Sigmoid colon (tissue), 4 donors: Measurements from ENCODE around the gene CCDC80.

Source experiments
- EP300 ChIP-seq, 4 donors: sonication (generic); formaldehyde crosslinking; IDR thresholded peaks; one replicate each; pipeline ENCODE4 v1.6.1; 2017; ENCODE audit warnings: antibody characterized with exemption in 4 of 4
- POLR2A ChIP-seq, 2 donors: fragments of 450-650 bp; IDR thresholded peaks; one replicate each; pipeline ENCODE4 v1.6.1; 2016; ENCODE audit warnings: antibody characterized with exemption in 2 of 2, mild to moderate bottlenecking in 2 of 2, moderate library complexity in 2 of 2
- POLR2AphosphoS5 ChIP-seq, 4 donors: sonication (generic); formaldehyde crosslinking; IDR thresholded peaks; one replicate each; pipeline ENCODE4 v1.6.1; 2017; ENCODE audit warnings: antibody characterized with exemption in 4 of 4
- TF ChIP-seq, protein P1 (sequence below), 4 experiments: fragments of 450-650 bp in 3 of 4; fragments of 200-600 bp in 1 of 4; IDR thresholded peaks; one replicate each; pipeline ENCODE4 v1.5.1; 2016 to 2019; ENCODE audit warnings: antibody characterized with exemption in 4 of 4, mild to moderate bottlenecking in 3 of 4, moderate library complexity in 2 of 4

DNA sequence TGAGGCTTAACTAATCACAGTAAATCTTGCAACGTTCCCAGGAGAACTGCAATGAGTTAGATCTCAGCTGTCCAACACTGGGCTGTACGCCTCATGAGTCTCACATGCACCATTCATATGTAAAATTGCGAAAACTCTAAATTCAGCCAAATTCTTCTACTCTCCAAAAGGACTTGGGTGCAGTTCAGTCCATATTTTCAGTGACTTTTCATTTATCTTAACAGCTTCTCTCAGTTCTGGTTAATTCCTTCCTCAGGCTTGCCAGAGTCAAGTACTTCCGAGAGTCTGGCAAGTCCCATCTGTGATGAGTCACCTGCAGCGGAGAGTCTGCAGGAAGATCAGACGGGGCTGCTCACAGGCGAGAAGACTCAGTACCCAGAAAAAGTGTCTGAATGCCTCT, 11.5 kb downstream of the CCDC80 start:
- TF ChIP-seq, protein P1, sequence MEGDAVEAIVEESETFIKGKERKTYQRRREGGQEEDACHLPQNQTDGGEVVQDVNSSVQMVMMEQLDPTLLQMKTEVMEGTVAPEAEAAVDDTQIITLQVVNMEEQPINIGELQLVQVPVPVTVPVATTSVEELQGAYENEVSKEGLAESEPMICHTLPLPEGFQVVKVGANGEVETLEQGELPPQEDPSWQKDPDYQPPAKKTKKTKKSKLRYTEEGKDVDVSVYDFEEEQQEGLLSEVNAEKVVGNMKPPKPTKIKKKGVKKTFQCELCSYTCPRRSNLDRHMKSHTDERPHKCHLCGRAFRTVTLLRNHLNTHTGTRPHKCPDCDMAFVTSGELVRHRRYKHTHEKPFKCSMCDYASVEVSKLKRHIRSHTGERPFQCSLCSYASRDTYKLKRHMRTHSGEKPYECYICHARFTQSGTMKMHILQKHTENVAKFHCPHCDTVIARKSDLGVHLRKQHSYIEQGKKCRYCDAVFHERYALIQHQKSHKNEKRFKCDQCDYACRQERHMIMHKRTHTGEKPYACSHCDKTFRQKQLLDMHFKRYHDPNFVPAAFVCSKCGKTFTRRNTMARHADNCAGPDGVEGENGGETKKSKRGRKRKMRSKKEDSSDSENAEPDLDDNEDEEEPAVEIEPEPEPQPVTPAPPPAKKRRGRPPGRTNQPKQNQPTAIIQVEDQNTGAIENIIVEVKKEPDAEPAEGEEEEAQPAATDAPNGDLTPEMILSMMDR (IDR thresholded peaks at IDR 0.05): no peak
- TF ChIP-seq POLR2AphosphoS5 (IDR thresholded peaks at IDR 0.05): peak; percentile 60 to 77 (median 74)
- no peak for TF ChIP-seq POLR2A (IDR thresholded peaks at IDR 0.05)
- TF ChIP-seq EP300 (IDR thresholded peaks at IDR 0.05): peak in 2 of 4 donors; percentile 20 to 65
